ENCODE results near the gene ZNF324B.

ZNF324B gene

DNA sequence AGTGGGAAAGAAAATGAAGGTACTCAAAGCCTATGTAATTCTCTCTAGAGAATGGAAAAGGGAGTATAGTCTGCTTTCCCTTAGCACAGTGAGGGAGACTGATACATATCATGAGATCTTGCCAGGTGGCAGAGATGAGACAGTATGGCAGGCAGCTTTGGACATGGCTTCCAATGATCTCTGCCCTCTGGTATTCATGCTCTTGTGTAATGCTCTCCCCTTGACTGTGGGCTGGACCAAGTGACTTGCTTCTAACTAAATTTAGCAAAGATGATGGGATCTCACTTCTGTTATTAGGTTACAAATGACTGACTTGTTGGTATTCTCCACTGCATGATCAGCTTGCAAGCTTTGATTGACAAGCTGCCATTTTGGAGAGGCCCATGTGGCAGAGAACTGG is 21.7 kb upstream of the ZNF324B start:
- TF ChIP-seq ESRRG (CRISPR knock-in tag; IDR thresholded peaks at IDR 0.05): no peak
- no peak for TF ChIP-seq BACH2 (CRISPR knock-in tag; IDR thresholded peaks at IDR 0.05; ENCODE audit: borderline replicate concordance)
- no peak for TF ChIP-seq ISL1 (CRISPR knock-in tag; IDR thresholded peaks at IDR 0.05)
- ATAC-seq: no peak

GRCh38 chr19:58434217-58434616 is 17.2 kb upstream of the ZNF324B start:
- no peak for TF ChIP-seq TOX (CRISPR knock-in tag; IDR thresholded peaks at IDR 0.05; ENCODE audit: borderline replicate concordance)
- TF ChIP-seq ZFP3 (CRISPR knock-in tag; IDR thresholded peaks at IDR 0.05): no peak
- no peak for TF ChIP-seq ZNF565 (CRISPR knock-in tag; conservative IDR thresholded peaks at IDR 0.05; ENCODE audit: low read depth)
- TF ChIP-seq SNAI2 (CRISPR knock-in tag; IDR thresholded peaks at IDR 0.05): no peak
- TF ChIP-seq CSDC2 (CRISPR knock-in tag; IDR thresholded peaks at IDR 0.05): no peak
- TF ChIP-seq, protein P1, sequence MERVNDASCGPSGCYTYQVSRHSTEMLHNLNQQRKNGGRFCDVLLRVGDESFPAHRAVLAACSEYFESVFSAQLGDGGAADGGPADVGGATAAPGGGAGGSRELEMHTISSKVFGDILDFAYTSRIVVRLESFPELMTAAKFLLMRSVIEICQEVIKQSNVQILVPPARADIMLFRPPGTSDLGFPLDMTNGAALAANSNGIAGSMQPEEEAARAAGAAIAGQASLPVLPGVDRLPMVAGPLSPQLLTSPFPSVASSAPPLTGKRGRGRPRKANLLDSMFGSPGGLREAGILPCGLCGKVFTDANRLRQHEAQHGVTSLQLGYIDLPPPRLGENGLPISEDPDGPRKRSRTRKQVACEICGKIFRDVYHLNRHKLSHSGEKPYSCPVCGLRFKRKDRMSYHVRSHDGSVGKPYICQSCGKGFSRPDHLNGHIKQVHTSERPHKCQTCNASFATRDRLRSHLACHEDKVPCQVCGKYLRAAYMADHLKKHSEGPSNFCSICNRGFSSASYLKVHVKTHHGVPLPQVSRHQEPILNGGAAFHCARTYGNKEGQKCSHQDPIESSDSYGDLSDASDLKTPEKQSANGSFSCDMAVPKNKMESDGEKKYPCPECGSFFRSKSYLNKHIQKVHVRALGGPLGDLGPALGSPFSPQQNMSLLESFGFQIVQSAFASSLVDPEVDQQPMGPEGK (CRISPR knock-in tag; IDR thresholded peaks at IDR 0.05; ENCODE audit: borderline replicate concordance): no peak
- no peak for TF ChIP-seq ZNF8 (CRISPR knock-in tag; IDR thresholded peaks at IDR 0.05)
- TF ChIP-seq ZFP30 (CRISPR knock-in tag; IDR thresholded peaks at IDR 0.05): no peak
- no peak for TF ChIP-seq CSRNP3 (CRISPR knock-in tag; IDR thresholded peaks at IDR 0.05)
- no peak for TF ChIP-seq ZC3H10 (CRISPR knock-in tag; IDR thresholded peaks at IDR 0.05)
- TF ChIP-seq ISL1 (CRISPR knock-in tag; IDR thresholded peaks at IDR 0.05): no peak
- TF ChIP-seq PPARA (CRISPR knock-in tag; IDR thresholded peaks at IDR 0.05; ENCODE audit: borderline replicate concordance): no peak
- TF ChIP-seq RARB (CRISPR knock-in tag; IDR thresholded peaks at IDR 0.05): no peak
- TF ChIP-seq ESRRG (CRISPR knock-in tag; IDR thresholded peaks at IDR 0.05): no peak
- TF ChIP-seq, protein P2, sequence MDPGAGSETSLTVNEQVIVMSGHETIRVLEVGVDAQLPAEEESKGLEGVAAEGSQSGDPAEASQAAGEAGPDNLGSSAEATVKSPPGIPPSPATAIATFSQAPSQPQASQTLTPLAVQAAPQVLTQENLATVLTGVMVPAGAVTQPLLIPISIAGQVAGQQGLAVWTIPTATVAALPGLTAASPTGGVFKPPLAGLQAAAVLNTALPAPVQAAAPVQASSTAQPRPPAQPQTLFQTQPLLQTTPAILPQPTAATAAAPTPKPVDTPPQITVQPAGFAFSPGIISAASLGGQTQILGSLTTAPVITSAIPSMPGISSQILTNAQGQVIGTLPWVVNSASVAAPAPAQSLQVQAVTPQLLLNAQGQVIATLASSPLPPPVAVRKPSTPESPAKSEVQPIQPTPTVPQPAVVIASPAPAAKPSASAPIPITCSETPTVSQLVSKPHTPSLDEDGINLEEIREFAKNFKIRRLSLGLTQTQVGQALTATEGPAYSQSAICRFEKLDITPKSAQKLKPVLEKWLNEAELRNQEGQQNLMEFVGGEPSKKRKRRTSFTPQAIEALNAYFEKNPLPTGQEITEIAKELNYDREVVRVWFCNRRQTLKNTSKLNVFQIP (CRISPR knock-in tag; IDR thresholded peaks at IDR 0.05; ENCODE audit: borderline replicate concordance, low read depth): no peak
- no peak for TF ChIP-seq BACH2 (CRISPR knock-in tag; IDR thresholded peaks at IDR 0.05; ENCODE audit: borderline replicate concordance)
- no peak for TF ChIP-seq ARNTL (CRISPR knock-in tag; IDR thresholded peaks at IDR 0.05; ENCODE audit: borderline replicate concordance, low read depth)
- TF ChIP-seq OSR1 (CRISPR knock-in tag; IDR thresholded peaks at IDR 0.05): no peak
- TF ChIP-seq, protein P3, sequence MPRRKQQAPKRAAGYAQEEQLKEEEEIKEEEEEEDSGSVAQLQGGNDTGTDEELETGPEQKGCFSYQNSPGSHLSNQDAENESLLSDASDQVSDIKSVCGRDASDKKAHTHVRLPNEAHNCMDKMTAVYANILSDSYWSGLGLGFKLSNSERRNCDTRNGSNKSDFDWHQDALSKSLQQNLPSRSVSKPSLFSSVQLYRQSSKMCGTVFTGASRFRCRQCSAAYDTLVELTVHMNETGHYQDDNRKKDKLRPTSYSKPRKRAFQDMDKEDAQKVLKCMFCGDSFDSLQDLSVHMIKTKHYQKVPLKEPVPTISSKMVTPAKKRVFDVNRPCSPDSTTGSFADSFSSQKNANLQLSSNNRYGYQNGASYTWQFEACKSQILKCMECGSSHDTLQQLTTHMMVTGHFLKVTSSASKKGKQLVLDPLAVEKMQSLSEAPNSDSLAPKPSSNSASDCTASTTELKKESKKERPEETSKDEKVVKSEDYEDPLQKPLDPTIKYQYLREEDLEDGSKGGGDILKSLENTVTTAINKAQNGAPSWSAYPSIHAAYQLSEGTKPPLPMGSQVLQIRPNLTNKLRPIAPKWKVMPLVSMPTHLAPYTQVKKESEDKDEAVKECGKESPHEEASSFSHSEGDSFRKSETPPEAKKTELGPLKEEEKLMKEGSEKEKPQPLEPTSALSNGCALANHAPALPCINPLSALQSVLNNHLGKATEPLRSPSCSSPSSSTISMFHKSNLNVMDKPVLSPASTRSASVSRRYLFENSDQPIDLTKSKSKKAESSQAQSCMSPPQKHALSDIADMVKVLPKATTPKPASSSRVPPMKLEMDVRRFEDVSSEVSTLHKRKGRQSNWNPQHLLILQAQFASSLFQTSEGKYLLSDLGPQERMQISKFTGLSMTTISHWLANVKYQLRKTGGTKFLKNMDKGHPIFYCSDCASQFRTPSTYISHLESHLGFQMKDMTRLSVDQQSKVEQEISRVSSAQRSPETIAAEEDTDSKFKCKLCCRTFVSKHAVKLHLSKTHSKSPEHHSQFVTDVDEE (CRISPR knock-in tag; IDR thresholded peaks at IDR 0.05): no peak
- TF ChIP-seq TCF4 (CRISPR knock-in tag; IDR thresholded peaks at IDR 0.05; ENCODE audit: borderline replicate concordance): no peak
- ATAC-seq: no peak

DNA sequence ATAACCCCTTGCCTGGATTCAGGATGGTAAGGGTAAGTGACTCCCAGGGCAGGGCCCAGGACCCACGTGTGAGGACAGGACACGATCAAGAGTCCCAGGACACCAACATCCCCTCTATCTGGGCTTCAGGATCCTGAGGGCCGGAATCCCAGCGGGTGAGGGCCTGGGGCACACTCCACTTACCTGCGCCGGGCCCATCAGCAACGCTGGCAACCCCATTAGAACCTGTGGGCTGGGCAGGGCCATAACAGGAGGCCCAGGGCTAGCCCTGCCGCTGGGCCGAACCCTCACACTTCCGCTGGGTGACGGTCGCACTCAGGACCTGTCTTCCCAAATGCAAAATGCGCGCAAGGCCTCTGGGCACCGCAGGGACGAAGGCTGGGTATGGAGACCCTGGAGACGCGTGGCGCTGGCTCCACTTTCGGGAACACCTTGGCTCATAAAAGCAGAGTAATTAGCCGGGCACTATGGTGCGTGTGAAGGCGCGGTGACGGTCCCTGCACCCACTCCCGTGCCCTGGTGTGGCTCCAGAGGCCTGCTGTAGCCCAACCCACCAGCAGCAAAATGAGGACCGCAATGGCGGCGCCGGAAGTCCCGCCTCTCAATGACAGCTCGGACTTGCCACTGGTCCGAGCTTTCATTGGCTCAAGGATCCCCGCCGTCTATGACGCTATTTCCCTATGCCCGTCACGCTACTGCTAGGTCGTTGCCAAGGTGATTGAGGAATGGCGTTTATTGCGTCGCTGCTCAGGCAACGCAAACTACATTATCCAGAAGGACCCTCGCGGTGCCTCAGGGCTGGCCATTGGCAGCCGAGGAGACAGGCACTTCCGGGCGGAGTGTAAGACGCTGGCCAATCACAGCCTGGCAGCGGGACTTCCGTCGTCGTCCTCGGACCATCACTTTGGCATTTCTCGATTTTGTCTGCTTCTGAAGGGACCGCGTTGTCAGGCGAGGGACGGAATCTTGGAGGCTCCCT is 11.6 kb upstream of the ZNF324B start, which contains the start of gene ZNF132:
Gene ZNF132 (minus strand): TSS at position 578 of the 979 bp plus-strand sequence. CDS start 332 bp downstream, at position 246.
- TF ChIP-seq CSRNP3 (CRISPR knock-in tag; IDR thresholded peaks at IDR 0.05): no peak
- TF ChIP-seq, protein P1 (CRISPR knock-in tag; IDR thresholded peaks at IDR 0.05; ENCODE audit: borderline replicate concordance): no peak
- TF ChIP-seq ESRRG (CRISPR knock-in tag; IDR thresholded peaks at IDR 0.05): no peak
- TF ChIP-seq TOX (CRISPR knock-in tag; IDR thresholded peaks at IDR 0.05; ENCODE audit: borderline replicate concordance): no peak
- TF ChIP-seq ZFP30 (CRISPR knock-in tag; IDR thresholded peaks at IDR 0.05): no peak
- TF ChIP-seq SNAI2 (CRISPR knock-in tag; IDR thresholded peaks at IDR 0.05): no peak
- no peak for TF ChIP-seq ZC3H10 (CRISPR knock-in tag; IDR thresholded peaks at IDR 0.05)
- no peak for TF ChIP-seq PPARA (CRISPR knock-in tag; IDR thresholded peaks at IDR 0.05; ENCODE audit: borderline replicate concordance)
- TF ChIP-seq ZNF70 (CRISPR knock-in tag; IDR thresholded peaks at IDR 0.05): no peak
- ATAC-seq: peak; percentile 99
